HG03520 (cell line): ENCODE data around the gene AXL.

Experiments
- ATAC-seq: cut with Tn5 transposase; IDR thresholded peaks from one replicate; pipeline ENCODE4 v1.9.1; 2021; ENCODE audit warnings: mild to moderate bottlenecking, moderate library complexity; ENCODE audit not compliant: unreplicated experiment

AXL gene

GRCh38 chr19:41305927-41306793 is 87.1 kb downstream of the AXL start:
- no peak for ATAC-seq

- ATAC-seq, result no peak
These were observed 88.3 kb downstream of the AXL start for GRCh38 chr19:41307090-41307875.

- ATAC-seq, result no peak
These were observed 89.0 kb downstream of the AXL start for GRCh38 chr19:41307954-41308449.

GRCh38 chr19:41308450-41309179 is 89.6 kb downstream of the AXL start:
- ATAC-seq, result peak; percentile 37

GRCh38 chr19:41309180-41310032 is 90.4 kb downstream of the AXL start:
- ATAC-seq, result no peak

- peak; percentile 55 for ATAC-seq
These were observed 91.2 kb downstream of the AXL start, which contains the start of gene CCDC97 for GRCh38 chr19:41310033-41310831. CCDC97 (plus strand) TSS chr19:41310172; CDS start chr19:41310311, 139 bp downstream.

- no peak for ATAC-seq
These were observed 92.0 kb downstream of the AXL start for GRCh38 chr19:41311072-41311471.
